A204.1 (cell line): Measurements from ENCODE around the gene CCDC136.

Experiments used
- FAIRE-seq: peaks from 2 replicates; lab custom pipeline; 2012; peaks lifted over from hg19 to GRCh38; lab: Jason Lieb, UNC

The CCDC136 gene

DNA sequence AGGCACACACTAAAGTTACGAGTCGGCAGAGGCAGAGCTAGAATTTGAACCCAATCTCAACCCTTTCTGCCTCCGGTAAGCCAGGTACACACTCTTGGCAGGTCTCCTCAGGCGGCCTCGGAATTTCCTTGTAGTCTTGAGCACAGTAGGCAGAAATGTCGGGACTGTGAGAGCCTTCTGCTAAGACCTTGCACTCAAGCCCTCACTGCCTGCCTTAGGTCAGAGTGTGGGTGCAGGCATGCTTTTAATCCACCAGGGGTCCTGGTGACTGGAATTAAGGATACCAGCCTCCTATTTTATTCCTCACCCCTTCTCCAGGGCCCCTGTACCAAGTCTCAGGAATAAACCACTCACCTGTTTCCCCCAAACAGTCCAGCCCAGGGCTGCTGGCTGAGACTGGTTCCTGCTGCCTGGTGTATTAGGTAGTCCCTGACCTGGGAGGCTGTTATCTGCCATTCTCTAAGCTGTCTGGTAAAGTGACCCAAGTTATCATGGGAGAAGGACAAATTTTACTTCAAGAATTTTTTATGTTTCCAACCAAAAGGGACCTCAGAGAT is 71.7 kb downstream of the CCDC136 start:
- FAIRE-seq = no peak

DNA sequence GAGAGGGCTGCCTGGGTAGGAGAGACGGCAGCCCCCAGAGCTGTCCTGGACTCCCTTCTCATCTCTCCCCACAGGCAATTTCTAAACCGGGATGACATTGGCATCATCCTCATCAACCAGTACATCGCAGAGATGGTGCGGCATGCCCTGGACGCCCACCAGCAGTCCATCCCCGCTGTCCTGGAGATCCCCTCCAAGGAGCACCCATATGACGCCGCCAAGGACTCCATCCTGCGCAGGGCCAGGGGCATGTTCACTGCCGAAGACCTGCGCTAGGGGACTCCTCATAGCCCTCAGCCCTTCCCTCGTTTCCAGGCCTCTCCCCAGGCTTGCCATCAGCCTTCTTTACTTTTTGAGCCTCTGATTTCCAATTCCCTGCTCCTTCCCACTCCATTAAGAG is 73.5 kb downstream of the CCDC136 start:
- FAIRE-seq = no peak

DNA sequence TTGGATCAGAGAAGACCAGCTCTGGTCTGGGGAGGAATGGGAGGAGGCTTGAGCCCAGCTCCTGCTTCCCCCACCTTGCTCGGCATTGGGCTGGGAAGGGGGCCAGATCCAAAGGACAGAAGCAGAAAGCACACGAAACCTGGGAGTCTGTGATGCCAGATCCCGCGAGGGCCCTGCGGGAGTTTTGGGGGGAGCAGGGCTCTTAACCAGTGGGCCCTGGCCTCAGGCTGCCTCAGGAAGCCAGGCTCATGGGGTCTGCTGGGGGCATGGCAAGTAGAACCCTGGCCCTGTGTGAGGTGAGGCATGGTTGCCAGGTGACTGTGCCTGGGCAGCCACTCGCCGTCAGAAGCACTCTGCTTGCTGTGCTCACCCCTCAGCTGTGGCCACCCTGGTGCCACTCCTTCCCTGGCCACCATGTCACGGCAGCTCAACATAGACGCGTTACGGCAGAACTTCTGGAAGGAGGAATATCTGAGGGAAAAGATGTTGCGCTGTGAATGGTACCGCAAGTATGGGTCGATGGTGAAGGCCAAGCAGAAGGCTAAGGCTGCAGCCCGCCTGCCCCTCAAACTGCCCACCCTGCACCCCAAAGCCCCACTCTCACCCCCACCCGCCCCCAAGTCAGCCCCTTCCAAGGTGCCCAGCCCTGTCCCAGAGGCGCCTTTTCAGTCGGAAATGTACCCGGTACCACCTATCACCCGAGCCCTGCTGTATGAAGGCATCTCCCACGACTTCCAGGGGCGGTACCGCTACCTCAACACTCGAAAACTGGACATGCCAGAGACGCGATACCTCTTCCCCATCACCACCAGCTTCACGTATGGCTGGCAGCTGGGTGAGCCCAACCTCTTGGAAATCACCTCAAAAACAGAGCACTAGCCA is 74.5 kb downstream of the CCDC136 start:
- no peak for FAIRE-seq

DNA sequence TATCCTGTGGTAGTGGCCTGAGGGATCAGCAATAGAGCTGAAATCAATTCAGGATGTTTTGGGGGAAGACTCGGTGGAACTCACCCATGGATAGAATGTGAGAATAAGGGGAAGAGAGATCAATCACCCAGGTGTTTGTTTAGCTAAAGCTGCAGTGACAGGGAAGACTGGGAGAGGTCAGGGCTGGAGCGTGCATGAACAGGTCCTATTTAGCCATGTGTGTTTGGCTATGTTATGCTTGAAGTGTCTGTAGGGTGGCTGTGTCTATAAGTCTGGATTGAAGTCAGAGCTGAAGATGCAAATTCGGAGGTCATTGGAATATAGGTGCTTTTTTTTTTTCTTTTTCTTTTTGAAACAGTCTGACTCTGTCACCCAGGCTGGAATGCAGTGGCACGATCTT is 75.5 kb downstream of the CCDC136 start:
- FAIRE-seq = no peak

DNA sequence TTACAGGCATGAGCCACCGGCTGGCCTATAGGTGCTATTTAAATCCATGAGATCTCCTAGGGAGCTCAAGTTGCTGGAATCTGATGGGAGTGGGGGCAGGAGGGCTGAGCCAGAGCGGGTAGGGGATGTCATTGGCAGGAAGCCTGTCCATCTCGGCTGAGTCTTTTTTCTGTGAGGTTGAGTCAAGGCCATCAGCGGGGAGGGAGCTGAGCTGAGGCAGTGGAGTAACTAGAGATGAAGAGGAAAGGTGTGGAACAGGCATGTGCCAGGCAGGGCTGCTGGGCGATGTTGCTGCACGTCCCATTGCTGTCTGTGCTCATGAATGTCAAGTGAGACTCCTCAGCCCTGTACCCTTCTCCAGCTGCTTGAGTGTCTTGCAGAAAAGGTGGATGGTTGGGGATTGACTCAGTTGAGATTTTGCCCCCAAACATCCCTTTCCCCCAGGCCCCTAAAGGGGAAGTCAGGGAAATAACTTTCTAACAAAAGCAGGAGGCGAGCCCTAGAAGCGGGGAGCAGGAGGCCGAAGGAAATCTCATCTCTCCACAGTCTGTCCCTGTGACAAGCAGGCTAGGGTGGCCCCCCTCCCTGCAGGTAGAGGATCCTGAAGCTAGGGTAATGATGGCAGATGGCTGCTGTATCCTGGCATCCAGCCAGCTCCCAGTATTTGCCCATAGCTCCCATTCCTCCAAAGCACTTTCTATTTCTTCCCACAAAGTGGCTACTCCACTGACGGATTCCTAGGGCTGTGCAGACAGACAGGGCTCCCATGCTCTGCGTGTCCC is 76.3 kb downstream of the CCDC136 start:
- FAIRE-seq = no peak

DNA sequence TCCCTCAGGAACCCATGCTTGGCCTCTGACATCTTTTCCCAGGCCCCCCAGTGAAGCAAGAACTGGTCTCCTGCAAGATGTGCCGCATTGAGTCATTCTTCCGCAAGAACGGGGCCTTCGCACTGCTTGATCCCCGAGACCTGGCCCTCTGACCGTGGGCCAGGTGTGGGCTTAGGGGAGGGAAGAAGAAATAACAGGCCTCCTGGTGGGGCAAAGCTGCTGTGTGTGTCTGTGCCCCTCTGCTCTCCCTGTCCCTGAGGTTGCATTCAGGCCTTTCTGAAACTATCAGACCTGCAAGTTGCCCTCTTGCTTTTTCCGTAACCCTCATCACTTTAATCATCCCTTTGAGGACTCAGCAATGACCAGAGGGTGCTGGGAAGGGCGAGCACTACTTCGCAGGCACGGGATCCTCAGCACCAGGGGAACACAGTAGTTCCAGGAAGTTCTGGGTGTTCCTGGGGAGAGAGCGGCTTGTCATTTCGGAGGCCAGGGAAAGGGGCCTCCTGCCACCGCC is 76.9 kb downstream of the CCDC136 start:
- no peak for FAIRE-seq

DNA sequence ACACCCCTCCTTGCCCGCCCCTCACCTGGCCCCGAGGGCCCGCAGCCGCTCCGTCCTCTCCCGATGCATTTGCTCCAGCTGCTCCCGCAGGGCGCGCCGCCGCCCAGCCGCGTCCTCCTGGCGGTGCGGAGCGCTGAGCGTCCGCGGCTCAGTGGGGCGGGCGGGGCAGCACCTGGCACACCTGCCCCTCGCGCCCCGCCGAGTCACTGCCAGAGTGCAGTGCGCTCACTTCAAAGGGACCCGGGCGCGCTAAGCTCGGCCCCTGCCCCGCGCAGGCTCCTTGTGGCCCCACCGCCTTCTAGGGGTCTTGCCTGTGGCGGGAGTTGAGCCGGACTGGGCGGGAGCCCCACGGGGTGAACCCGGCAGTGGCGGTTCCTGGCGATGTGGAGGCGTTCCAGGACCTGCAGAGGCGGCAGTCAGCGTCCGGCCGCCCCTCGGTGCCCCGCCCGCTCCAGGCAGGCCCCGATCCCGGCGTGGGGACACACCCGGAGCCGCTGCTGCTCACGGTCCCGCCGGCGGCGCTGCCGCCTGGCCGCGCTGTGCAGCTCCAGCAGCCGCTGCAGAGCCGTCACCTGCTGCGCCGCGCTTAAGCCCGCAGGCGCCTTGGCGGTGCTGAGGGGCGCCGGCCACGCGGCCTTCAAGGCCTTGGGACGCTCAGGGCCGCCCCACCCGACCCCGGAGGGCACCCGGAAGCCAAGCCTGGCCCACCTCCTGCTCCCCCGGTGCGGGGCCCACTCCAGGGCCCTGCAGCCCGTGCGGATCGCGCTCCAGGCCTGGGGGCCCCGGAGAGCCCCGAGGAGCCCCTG is 77.6 kb downstream of the CCDC136 start:
- FAIRE-seq = no peak

DNA sequence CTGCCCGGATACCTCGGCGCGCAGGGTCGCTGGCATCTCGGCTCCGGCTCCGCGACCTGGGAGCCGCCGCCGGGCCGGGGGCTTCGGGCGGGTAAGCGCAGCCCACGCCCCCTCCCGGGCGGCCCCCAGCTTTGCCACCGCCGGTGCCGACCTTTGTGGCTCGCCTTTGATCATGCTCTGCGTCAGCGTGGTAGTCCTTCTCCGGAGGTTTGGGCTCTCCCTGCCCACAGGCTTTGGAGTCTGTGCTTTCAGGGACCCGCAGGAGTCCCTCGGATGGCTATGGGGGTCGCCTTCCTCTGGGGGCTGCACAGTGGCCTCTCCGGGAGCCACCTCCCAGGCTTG is 78.1 kb downstream of the CCDC136 start:
- FAIRE-seq = no peak

DNA sequence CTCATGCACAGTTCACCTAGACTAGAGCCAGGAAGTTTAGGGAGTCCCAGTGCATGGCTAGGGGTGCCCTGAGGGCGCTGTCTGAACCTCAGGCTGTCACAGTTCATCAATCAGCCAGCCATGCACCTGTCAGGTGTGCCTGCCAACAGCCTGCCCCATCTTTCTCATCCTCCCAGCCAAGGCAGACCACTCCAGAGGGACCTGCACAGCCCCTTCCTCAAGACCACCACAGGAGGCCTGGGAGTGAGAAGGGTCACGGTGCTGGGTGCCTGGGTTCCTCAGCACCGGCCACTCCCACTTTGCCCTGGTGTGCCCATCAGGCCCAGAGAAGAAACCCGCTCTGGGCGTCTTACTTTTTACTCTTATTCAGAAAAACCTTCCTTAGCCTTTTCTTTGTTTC is 79.3 kb downstream of the CCDC136 start:
- no peak for FAIRE-seq
